H1 (cell line): ENCODE data around the gene BLTP2.

Source experiments
- CREB1 ChIP-seq: IDR thresholded peaks from 2 replicates; pipeline ENCODE4 v1.6.1; 2012; ENCODE audit warnings: inconsistent platforms
- CTCF ChIP-seq, 3 experiments: IDR thresholded peaks; 1 replicate in 2 of 3; 2 replicates in 1 of 3; pipeline versions ENCODE4 v1.5.1 to v1.6.1; 2011; ENCODE audit warnings: low read length in 3 of 3, mild to moderate bottlenecking in 3 of 3, inconsistent platforms in 2 of 3, low read depth in 1 of 3, moderate library complexity in 1 of 3; ENCODE audit not compliant: insufficient read depth in 1 of 3; ENCODE audit errors: control extremely low read depth in 1 of 3
- E2F6 ChIP-seq: IDR thresholded peaks from 2 replicates; pipeline ENCODE4 v1.6.1; 2012; ENCODE audit warnings: inconsistent platforms
- FOSL1 ChIP-seq: IDR thresholded peaks from 2 replicates; pipeline ENCODE4 v1.6.1; 2011; ENCODE audit warnings: mild to moderate bottlenecking, low read depth, low read length, moderate library complexity; ENCODE audit not compliant: insufficient read depth
- MAFK ChIP-seq: IDR thresholded peaks from 2 replicates; pipeline ENCODE4 v1.6.1; 2012; ENCODE audit warnings: low read depth, mild to moderate bottlenecking, improper control_type of control experiment, low read length
- POLR2A ChIP-seq, 2 experiments: IDR thresholded peaks; 1 replicate in 1 of 2; 2 replicates in 1 of 2; pipeline ENCODE4 v1.6.1; 2011; ENCODE audit warnings: low read depth in 2 of 2, low read length in 2 of 2, mild to moderate bottlenecking in 2 of 2; ENCODE audit errors: control extremely low read depth in 1 of 2
- YY1 ChIP-seq: IDR thresholded peaks from 2 replicates; pipeline ENCODE4 v1.6.1; 2011; ENCODE audit warnings: low read depth, mild to moderate bottlenecking, low read length

GRCh38 chr17:28667870-28668269, 22.9 kb upstream of the BLTP2 start:
- TF ChIP-seq MAFK (no peak), CTCF (IDR thresholded peaks at IDR 0.05; ENCODE audit: control extremely low read depth in 1 of 3, insufficient read depth in 1 of 3, low read depth in 1 of 3, low read length in 3 of 3) (no peak), POLR2A (IDR thresholded peaks at IDR 0.05; ENCODE audit: control extremely low read depth in 1 of 2, low read depth in 2 of 2, low read length in 2 of 2) (no peak), CREB1 (no peak), YY1 (no peak), E2F6 (no peak), FOSL1 (no peak)
